Measurements from ENCODE around the gene MPHOSPH9.

MPHOSPH9 gene

DNA sequence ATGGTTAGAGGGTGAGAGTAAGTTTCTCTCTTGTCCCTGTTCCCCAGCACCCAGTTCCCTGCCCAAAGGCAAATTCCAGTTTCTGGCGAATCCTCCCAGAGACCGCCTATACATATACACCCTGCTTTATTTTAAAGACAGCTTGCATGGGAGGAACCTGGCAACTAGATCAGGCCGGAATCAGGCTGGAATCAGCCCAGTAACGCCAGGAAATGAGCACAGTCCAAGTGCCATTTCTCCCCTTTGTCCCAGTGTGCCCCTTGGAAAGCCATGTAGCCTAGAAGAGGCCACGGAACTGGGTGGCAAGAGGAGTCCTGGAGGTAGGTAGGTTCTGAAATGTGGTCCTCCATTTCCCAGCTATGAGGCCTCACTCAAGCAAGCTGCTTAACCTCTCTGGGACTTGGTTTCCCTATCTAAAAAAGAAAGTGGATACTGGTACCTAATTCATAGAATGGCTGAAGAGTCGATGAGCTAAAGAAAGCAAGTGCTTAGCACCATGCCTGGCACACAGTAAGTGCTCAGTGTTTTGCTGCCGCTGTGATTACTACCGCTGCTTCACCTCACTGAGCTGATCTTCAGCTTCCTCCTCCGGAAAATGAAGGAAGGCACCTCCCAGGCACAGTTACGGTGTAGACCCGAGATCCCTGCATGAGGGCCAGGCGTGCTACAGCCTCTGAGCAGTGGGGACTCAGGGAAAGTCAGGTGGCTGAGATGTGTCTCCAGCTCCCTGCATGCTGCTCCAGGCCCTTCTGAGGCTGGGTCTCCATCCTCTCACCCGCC is 118.4 kb downstream of the MPHOSPH9 start:
- TF ChIP-seq, protein P1, sequence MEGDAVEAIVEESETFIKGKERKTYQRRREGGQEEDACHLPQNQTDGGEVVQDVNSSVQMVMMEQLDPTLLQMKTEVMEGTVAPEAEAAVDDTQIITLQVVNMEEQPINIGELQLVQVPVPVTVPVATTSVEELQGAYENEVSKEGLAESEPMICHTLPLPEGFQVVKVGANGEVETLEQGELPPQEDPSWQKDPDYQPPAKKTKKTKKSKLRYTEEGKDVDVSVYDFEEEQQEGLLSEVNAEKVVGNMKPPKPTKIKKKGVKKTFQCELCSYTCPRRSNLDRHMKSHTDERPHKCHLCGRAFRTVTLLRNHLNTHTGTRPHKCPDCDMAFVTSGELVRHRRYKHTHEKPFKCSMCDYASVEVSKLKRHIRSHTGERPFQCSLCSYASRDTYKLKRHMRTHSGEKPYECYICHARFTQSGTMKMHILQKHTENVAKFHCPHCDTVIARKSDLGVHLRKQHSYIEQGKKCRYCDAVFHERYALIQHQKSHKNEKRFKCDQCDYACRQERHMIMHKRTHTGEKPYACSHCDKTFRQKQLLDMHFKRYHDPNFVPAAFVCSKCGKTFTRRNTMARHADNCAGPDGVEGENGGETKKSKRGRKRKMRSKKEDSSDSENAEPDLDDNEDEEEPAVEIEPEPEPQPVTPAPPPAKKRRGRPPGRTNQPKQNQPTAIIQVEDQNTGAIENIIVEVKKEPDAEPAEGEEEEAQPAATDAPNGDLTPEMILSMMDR (IDR thresholded peaks at IDR 0.05; ENCODE audit: low read depth, low read length, missing control alignments) = no peak
- H3K4me3 ChIP-seq (ENCODE audit: low read depth, low read length) = no peak overlapping the region
- no peak for DNase-seq (ENCODE audit: low read depth)
- in situ Hi-C loops (cut with HindIII; ENCODE audit: low sequenced_read_pairs) = no loop called here

DNA sequence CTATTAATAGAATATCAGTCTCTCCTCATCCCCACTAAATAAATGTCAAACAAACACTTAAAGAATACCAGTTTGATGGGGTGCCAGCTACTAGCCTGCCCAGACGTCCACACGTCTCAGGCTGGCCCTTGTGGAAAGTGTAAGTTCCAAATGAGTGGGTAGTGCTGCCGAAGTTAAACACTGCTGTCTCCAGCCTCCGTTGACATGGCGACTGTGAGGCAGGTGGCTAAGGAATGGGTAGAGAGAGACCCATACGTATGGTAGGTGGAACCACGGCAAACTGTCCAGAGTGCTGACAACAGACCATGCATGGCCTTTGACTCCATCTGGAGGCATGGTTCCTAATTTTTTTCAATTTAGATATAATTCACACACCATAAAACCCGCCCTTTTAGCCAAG is 119.9 kb downstream of the MPHOSPH9 start:
- TF ChIP-seq, protein P1 (IDR thresholded peaks at IDR 0.05; ENCODE audit: low read depth, low read length, missing control alignments) = no peak
- DNase-seq (ENCODE audit: low read depth) = no peak
- no peak overlapping the region for H3K4me3 ChIP-seq (ENCODE audit: low read depth, low read length)
- in situ Hi-C loops (cut with HindIII; ENCODE audit: low sequenced_read_pairs) = no loop called here

DNA sequence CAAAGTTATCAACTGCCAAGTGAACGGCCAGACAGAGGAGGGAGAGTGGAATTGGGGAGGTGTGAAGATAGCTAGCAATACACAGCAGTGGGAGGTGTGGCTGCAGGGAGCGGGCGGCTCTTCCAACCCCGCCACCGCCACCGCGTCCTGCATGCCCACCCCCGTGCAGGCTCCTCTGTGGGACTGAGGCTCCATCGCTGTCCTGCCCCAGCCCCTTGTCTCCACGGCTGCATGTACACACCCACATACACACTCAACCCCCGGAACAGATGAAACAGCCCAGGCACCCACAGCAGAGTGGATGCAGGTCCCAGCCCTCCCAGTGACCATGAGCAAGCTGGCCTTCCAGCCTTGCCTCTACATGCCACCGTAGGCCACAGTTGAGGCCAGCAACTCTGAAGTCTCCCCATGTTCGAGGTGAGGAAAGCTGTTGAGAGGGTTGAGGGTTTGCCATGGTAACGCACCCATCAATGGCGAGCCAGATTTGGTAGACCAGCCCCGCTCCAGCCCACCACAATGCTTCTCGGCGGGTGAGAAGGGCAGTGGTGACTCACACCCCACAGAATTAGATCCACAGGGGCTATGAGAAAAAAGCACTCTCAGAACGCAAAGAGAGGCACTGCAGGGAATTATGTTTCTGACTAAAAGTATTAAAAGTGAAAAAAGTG is 121.3 kb downstream of the MPHOSPH9 start:
- in situ Hi-C loops (cut with HindIII; ENCODE audit: low sequenced_read_pairs) = no loop called here
- H3K4me3 ChIP-seq (ENCODE audit: low read depth, low read length) = no peak overlapping the region
- TF ChIP-seq, protein P1 (IDR thresholded peaks at IDR 0.05; ENCODE audit: low read depth, low read length, missing control alignments) = no peak
- peak; percentile 69 for DNase-seq (ENCODE audit: low read depth)

DNA sequence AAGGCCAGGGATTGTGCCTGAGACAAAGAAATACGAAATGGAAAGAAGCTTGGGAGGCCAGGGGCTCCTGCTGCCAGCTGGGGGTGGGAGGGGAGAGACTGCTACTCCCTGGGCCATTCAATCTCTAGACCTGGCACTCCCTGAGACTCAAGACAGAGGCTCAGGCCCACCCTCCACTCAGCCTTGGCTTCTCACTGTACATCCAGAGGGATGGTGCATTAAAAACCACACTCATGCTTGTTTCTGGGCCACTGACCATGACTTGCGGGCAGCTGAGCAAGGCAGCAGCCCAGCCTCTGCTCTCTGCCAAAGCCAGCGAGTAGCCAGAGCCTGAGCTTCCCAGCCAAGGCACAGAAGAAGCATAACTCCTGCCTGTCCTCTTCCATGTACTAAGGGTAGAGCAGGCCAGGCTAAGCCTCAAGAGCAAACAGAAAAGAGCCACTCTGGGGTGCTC is 123.6 kb downstream of the MPHOSPH9 start:
- DNase-seq (ENCODE audit: low read depth) = no peak
- no peak overlapping the region for H3K4me3 ChIP-seq (ENCODE audit: low read depth, low read length)
- TF ChIP-seq, protein P1 (IDR thresholded peaks at IDR 0.05; ENCODE audit: low read depth, low read length, missing control alignments) = no peak
- in situ Hi-C loops (cut with HindIII; ENCODE audit: low sequenced_read_pairs) = no loop called here

DNA sequence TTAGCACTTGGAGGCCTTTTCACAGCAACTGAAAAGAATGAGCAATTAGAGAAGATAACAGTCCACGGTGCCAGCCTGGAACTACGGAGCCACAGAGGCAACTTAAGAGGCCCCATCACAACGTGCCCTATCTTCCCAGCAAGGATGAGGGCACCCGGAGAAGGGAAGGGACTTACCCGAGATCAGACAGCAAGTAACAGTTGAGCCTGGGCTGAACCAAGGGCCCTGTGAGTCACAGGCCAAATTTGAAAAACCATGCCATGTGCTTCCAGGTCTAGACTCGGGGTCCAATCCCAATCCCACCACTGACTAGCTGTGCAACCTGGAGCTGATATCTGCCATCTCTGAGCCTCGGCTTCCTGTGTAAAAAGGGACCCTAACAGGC is 124.3 kb downstream of the MPHOSPH9 start:
- in situ Hi-C loops (cut with HindIII; ENCODE audit: low sequenced_read_pairs) = no loop called here
- no peak for DNase-seq (ENCODE audit: low read depth)
- H3K4me3 ChIP-seq (ENCODE audit: low read depth, low read length) = no peak overlapping the region
- TF ChIP-seq, protein P1 (IDR thresholded peaks at IDR 0.05; ENCODE audit: low read depth, low read length, missing control alignments) = no peak

DNA sequence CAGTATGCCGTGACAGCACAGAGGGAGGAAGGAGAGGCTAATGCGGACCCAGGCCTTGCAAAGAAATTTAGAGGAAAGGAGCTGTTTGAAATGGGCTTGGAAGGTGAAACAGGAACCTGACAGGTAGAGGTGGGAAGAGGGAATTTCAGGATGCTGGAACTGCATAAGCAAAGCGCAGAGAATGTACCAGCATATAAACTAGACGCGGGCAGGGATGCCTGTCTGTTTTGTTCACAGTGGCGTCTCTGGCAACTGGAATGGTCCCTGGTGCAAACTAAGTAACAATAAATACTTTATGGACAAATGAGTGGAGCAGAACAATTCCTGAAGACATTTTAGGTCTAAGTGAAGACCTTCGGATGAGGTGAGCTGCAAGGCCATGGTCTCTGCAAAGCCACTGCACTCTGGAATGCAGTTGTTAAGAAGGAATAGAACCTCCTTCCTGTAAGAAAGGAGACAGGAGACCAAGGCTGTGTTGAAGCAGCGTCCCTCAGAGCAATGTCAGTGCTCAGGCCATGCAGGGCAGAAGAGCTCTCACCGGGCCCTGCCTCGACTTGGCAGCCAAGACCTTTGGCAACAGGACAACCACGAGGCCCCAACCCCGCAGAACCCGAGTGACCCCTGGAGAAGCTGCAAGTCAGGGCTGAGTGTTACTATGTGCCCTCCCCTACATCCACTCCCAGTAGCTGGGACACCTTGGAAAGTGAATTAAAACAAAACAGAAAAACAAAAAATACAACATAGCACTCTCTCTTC is 124.8 kb downstream of the MPHOSPH9 start:
- no peak overlapping the region for H3K4me3 ChIP-seq (ENCODE audit: low read depth, low read length)
- TF ChIP-seq, protein P1 (IDR thresholded peaks at IDR 0.05; ENCODE audit: low read depth, low read length, missing control alignments) = no peak
- no peak for DNase-seq (ENCODE audit: low read depth)
- in situ Hi-C loops (cut with HindIII; ENCODE audit: low sequenced_read_pairs) = no loop called here
